OCI-LY7 (cell line): Measurements from ENCODE around the gene DHRS7B. TPM values are rescaled to one million over a fixed set of nuclear protein-coding genes. Genes with fewer than 3 reads are reported as not detected.
A peak's percentile ranks its signal among the peaks of the same experiment; 100 is the strongest.

Source experiments
- BruUV-seq: library from RNA; stranded (reverse); fragments of 400-500 nt; replicated peaks from 2 replicates; lab custom pipeline; 2021; lab: Mats Ljungman, UMichigan
- CTCF ChIA-PET: fragments of 300-600 bp; sonication (Branson Sonifier 250); formaldehyde crosslinking; loops from one replicate; lab custom pipeline; 2022; ENCODE audit warnings: antibody characterized with exemption; ENCODE audit not compliant: unreplicated experiment; lab: Charles Lee
- POLR2A ChIA-PET: fragments of 300-600 bp; sonication (Branson Sonifier 250); formaldehyde crosslinking; loops from one replicate; lab custom pipeline; 2022; ENCODE audit warnings: antibody characterized with exemption; lab: Charles Lee
- DNase-seq: peaks from one replicate; pipeline ENCODE4 v3.0.0-alpha.2; 2015; ENCODE audit warnings: low spot score
- H2AFZ ChIP-seq: fragments of 200-600 bp; sonication (generic), shearing (Covaris generic); 2 replicates; pipeline ENCODE4 v1.6.1; 2014; ENCODE audit warnings: mild to moderate bottlenecking, antibody characterized with exemption, low read length, moderate library complexity
- H3K27ac ChIP-seq: fragments of 200-600 bp; sonication (generic); 2 replicates; pipeline ENCODE4 v1.5.1; 2014; ENCODE audit warnings: mixed run types, low read depth, mild to moderate bottlenecking, moderate library complexity, low read length, inconsistent platforms; ENCODE audit not compliant: poor library complexity, severe bottlenecking
- H3K36me3 ChIP-seq: fragments of 200-600 bp; sonication (generic); 2 replicates; pipeline ENCODE4 v1.6.1; 2014; ENCODE audit warnings: mild to moderate bottlenecking, antibody characterized with exemption, low read length, moderate library complexity, mixed read lengths; ENCODE audit not compliant: insufficient read depth
- H3K4me1 ChIP-seq: fragments of 200-600 bp; sonication (generic); 2 replicates; pipeline ENCODE4 v1.5.1; 2014; ENCODE audit warnings: mild to moderate bottlenecking, low read length; ENCODE audit not compliant: insufficient read depth, poor library complexity, severe bottlenecking
- H3K4me2 ChIP-seq: fragments of 200-600 bp; sonication (generic); 2 replicates; pipeline ENCODE4 v1.6.1; 2014; ENCODE audit warnings: mild to moderate bottlenecking, low read length
- H3K4me3 ChIP-seq: fragments of 200-600 bp; sonication (generic); 2 replicates; pipeline ENCODE4 v1.5.1; 2014; ENCODE audit warnings: mild to moderate bottlenecking, low read depth, low read length; ENCODE audit not compliant: poor library complexity, severe bottlenecking
- H3K79me2 ChIP-seq: fragments of 200-600 bp; sonication (generic); 2 replicates; pipeline ENCODE4 v1.6.1; 2016; ENCODE audit warnings: low read depth, mild to moderate bottlenecking, low read length, moderate library complexity, mixed read lengths; ENCODE audit not compliant: insufficient read depth
- H3K9me2 ChIP-seq: fragments of 200-600 bp; sonication (generic); 2 replicates; pipeline ENCODE4 v1.6.1; 2016; ENCODE audit warnings: mild to moderate bottlenecking, low read length, mixed read lengths; ENCODE audit not compliant: insufficient read depth
- H3K9me3 ChIP-seq: fragments of 200-600 bp; sonication (generic); 2 replicates; pipeline ENCODE4 v1.6.1; 2014; ENCODE audit warnings: mild to moderate bottlenecking, mixed run types, low read length, mixed read lengths
- H4K20me1 ChIP-seq: fragments of 200-600 bp; sonication (generic); 2 replicates; pipeline ENCODE4 v1.6.1; 2014; ENCODE audit warnings: mild to moderate bottlenecking, antibody characterized with exemption, low read length, moderate library complexity, mixed read lengths; ENCODE audit not compliant: insufficient read depth
- CTCF ChIP-seq: fragments of 200-600 bp; sonication (generic); conservative IDR thresholded peaks from 2 replicates; pipeline ENCODE4 v1.5.1; 2014; ENCODE audit warnings: mild to moderate bottlenecking, antibody characterized with exemption, low read length, moderate library complexity, mixed read lengths
- EZH2phosphoT487 ChIP-seq: fragments of 200-600 bp; sonication (generic); IDR thresholded peaks from 2 replicates; pipeline ENCODE4 v1.6.1; 2018; ENCODE audit warnings: low read depth, borderline replicate concordance, mild to moderate bottlenecking, mixed run types, antibody characterized with exemption, low read length, moderate library complexity, mixed read lengths
- intact Hi-C: fragments of 100-400 bp; cut with micrococcal nuclease; formaldehyde crosslinking; loops from one replicate; pipeline ENCODE4 v1.10.0; 2022; ENCODE audit not compliant: unreplicated experiment
- total RNA-seq, 2 experiments: library from RNA; depleted of rRNA in 1 of 2; stranded (reverse); fragments of >200 nt in 1 of 2; shearing (Covaris generic) in 1 of 2; gene quantifications; 2 replicates each; pipeline ENCODE4 v1.2.3, GENCODE V29; 2014 to 2022

Gene DHRS7B
- total RNA-seq, 2 experiments from 2014 or later = 16.0 to 16.5 TPM

DNA sequence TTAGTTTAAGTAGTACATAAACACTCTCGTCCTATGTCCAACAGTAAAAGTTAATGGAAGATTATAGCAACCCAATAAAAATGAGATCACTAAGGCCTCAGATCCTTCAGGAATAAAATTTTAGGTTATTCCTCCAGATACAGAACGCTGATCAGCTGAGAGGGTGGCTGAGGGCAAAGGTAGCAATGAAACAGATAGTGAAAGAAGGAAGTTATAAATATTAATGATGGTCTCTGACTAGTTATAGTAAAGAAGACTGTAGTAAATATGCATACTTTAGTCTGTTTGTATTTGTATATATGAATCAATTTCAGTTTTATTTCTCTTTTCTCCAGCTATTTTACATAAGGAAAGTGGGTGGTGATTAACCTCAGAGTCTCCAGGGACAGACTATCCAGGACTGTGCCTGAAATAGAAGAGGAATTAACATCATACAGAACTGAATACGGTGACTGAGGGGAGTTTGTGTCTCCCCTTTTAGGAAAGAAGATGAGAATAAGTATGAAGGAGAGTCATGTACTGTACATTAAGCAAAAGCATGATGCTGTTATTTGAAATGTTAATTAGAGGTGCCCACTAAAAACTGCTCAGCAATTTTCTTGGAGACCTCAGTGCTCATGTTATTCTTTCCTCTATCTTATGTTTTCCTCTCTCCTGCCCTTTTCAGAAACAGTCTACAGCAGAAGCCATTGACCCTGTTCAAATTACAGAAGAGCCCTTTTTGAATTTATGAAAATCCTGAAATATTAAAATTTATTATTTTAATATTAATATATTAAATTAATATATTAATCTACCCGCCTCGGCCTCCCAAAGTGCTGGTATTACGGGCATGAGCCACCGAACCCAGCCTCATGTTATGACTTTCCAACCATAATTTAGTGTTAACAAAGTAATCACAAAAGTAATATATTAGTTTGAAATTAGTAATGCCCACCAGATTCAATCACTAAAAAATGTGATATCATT, 36.5 kb upstream of the DHRS7B start:
- no peaks in the 10 kb centered on the region for H3K36me3 ChIP-seq
- peak overlapping the region; percentile 88 for H2AFZ ChIP-seq
- POLR2A ChIA-PET = interaction anchor here (1.1 to 1.8 kb wide), 2 partner anchors 30 to 31 kb away, joined by 3 to 5 read pairs; no protein-coding TSS in a partner anchor
- CTCF ChIA-PET = no interaction called here
- BruUV-seq = no TSS peak
- no peak overlapping the region for H3K27ac ChIP-seq
- no peaks in the 10 kb centered on the region for H4K20me1 ChIP-seq
- DNase-seq = no peak
- no peaks in the 10 kb centered on the region for H3K9me2 ChIP-seq
- peak overlapping the region; percentile 63 for H3K4me2 ChIP-seq
- peak overlapping the region; percentile 34 for H3K4me3 ChIP-seq
- peaks cover 22% of the 10 kb centered on the region for H3K4me1 ChIP-seq
- intact Hi-C loops = no loop called here
- H3K9me3 ChIP-seq = no peaks in the 10 kb centered on the region
- H3K79me2 ChIP-seq = no peaks in the 10 kb centered on the region
- TF ChIP-seq CTCF (no peak), EZH2phosphoT487 (no peak)

GRCh38 chr17:21090902-21091618, 35.7 kb upstream of the DHRS7B start:
- H3K4me2 ChIP-seq = no peak overlapping the region
- H2AFZ ChIP-seq = peak overlapping the region; percentile 23; the same call in 1 of the 2 replicates
- H3K79me2 ChIP-seq = no peaks in the 10 kb centered on the region
- no peak for TF ChIP-seq EZH2phosphoT487
- peak; percentile 66 for TF ChIP-seq CTCF
- no peaks in the 10 kb centered on the region for H4K20me1 ChIP-seq
- DNase-seq = no peak
- peaks cover 25% of the 10 kb centered on the region for H3K4me1 ChIP-seq
- intact Hi-C loops = no loop called here
- H3K27ac ChIP-seq = peak overlapping the region; percentile 8
- ChIA-PET CTCF (no interaction called here), POLR2A (interaction anchor here (0.6 to 1.8 kb wide), 5 partner anchors 12 to 1798 kb away, joined by 3 to 6 read pairs (median 5); no protein-coding TSS in a partner anchor)
- no peaks in the 10 kb centered on the region for H3K36me3 ChIP-seq
- H3K9me2 ChIP-seq = no peaks in the 10 kb centered on the region
- no TSS peak for BruUV-seq
- H3K4me3 ChIP-seq = no peak overlapping the region
- no peaks in the 10 kb centered on the region for H3K9me3 ChIP-seq
